ENCODE data around the gene DNAAF9.

The DNAAF9 gene

DNA sequence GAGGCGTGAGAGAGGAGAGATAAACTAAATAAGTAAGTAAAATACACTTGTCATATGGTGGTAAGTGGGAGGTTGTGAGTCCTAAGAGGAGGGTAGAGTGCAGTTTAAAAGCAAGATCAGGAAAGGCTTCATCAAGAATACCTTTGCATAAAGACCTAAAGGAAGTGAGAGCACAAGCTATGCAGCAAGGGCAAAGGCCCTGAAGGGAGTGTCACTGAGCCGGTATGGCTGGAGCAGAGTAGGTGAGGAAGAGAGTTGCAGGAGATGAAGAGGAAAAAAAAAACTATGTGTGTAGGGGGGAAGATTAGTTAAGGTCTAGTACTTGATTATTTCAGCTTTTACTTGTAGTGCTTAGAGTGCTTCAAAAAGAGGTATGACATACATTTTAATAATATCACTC is 11.0 kb downstream of the DNAAF9 start:
- TF ChIP-seq CTCF (IDR thresholded peaks at IDR 0.05; ENCODE audit: insufficient read depth, low read length, poor library complexity, severe bottlenecking): no peak
- Histone ChIP-seq H3K4me3 (replicated peaks; ENCODE audit: low read depth, low read length) (no peak overlapping the region), H3K36me3 (ENCODE audit: control insufficient read depth, insufficient read depth, low read length) (no peaks in the 10 kb centered on the region), H3K27me3 (replicated peaks; ENCODE audit: control insufficient read depth, insufficient read depth, low read length) (no peaks in the 10 kb centered on the region)
- no peak for DNase-seq (ENCODE audit: extremely low read depth, insufficient read length)

- no peak for TF ChIP-seq CTCF (IDR thresholded peaks at IDR 0.05; ENCODE audit: insufficient read depth, low read length, poor library complexity, severe bottlenecking)
- Histone ChIP-seq H3K4me3 (replicated peaks; ENCODE audit: low read depth, low read length) (no peak overlapping the region), H3K27me3 (replicated peaks; ENCODE audit: control insufficient read depth, insufficient read depth, low read length) (no peaks in the 10 kb centered on the region), H3K36me3 (ENCODE audit: control insufficient read depth, insufficient read depth, low read length) (no peaks in the 10 kb centered on the region)
- no peak for DNase-seq (ENCODE audit: extremely low read depth, insufficient read length)
These were observed 14.7 kb downstream of the DNAAF9 start for GRCh38 chr20:3392756-3393155.

DNA sequence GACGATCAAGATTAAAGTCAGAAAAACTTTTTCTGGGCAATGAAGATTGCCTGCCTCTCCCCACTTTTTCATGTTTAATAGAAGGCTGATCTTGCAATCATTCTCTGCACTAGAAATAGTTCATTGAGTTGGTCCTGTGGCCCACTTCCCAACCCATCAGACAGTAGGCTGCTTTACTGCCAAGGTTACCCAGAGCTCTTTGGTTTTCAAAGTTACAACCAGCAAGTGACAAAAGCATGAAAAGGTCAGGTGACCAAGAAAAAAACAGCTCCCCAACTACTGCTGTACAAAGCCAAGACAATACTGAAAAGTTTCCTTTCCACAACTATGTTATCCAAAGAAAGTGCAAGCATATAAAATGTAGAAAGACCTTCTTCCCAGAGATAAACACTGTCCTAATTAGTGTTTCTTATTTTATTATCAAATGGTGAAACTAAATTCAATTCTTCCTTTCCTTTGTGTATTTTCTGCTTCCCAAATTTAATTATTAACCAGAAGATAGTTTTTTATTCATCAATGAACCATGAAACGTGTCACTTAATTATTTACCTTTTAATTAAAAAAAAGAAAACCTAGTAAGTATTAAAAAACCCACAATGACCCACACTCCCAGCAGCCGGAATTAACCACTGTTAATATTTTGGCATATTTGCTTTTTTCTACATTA is 16.6 kb downstream of the DNAAF9 start:
- no peaks in the 10 kb centered on the region for H3K36me3 ChIP-seq (ENCODE audit: control insufficient read depth, insufficient read depth, low read length)
- TF ChIP-seq CTCF (IDR thresholded peaks at IDR 0.05; ENCODE audit: insufficient read depth, low read length, poor library complexity, severe bottlenecking): no peak
- no peak for DNase-seq (ENCODE audit: extremely low read depth, insufficient read length)
- H3K27me3 ChIP-seq (replicated peaks; ENCODE audit: control insufficient read depth, insufficient read depth, low read length): no peaks in the 10 kb centered on the region
- no peak overlapping the region for H3K4me3 ChIP-seq (replicated peaks; ENCODE audit: low read depth, low read length)

DNA sequence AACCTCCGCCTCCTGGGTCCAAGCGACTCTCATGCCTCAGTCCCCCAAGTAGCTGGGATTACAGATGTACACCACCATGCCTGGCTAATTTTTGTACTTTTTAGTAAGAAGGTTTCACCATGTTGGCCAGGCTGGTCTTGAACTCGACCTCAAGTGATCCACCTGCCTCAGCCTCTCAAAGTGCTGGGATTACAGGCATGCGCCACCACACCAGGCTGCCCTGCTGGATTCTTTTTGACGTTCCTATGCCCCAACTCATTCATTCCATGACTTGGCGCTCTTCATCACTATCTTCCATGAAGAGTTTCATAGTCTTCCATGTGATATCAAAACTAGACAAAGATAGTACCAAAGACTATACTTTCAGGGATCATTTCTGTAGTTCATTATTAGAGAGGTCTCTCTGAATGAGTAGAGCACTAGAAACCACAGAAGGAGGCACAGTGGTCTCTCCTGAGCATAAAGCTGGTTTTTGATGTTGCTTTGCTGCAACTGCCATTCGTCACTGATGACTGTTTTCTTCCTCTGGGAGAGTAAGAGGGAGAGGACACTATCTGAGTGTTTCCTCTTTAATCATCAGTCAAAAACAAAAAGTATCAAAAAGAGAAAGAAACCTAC is 23.5 kb downstream of the DNAAF9 start:
- Histone ChIP-seq H3K4me3 (replicated peaks; ENCODE audit: low read depth, low read length) (no peak overlapping the region), H3K27me3 (replicated peaks; ENCODE audit: control insufficient read depth, insufficient read depth, low read length) (no peaks in the 10 kb centered on the region; the same call in none of the 2 replicates)
- no peak for TF ChIP-seq CTCF (IDR thresholded peaks at IDR 0.05; ENCODE audit: insufficient read depth, low read length, poor library complexity, severe bottlenecking)

DNA sequence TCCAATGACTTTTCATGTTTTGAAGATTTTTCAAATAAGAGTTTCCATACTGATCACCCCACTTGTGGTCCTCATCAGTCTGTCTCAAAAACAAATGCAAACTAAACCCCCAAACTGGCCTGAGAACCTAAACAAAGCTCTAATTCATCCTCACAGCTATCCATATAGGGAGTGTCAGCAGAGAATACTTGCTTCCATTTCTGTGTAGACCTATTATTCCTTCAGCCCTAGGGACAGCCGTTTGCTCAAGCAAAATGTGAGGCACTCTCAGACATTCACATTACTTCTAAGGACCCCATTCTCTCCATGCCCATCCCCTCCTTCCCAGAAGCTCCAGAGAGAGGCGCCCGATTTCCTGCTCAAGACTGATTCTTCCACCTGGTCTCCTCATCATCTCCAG is 24.6 kb downstream of the DNAAF9 start:
- H3K27me3 ChIP-seq (replicated peaks; ENCODE audit: control insufficient read depth, insufficient read depth, low read length): no peaks in the 10 kb centered on the region; the same call in none of the 2 replicates
- TF ChIP-seq CTCF (IDR thresholded peaks at IDR 0.05; ENCODE audit: insufficient read depth, low read length, poor library complexity, severe bottlenecking): no peak
- no peaks in the 10 kb centered on the region for H3K36me3 ChIP-seq (ENCODE audit: control insufficient read depth, insufficient read depth, low read length)
- H3K4me3 ChIP-seq (replicated peaks; ENCODE audit: low read depth, low read length): no peak overlapping the region
- no peak for DNase-seq (ENCODE audit: extremely low read depth, insufficient read length)

More for the DNA sequence above, 23.5 kb downstream of the DNAAF9 start:
- peak; percentile 18 for DNase-seq (ENCODE audit: extremely low read depth, insufficient read length)
- no peaks in the 10 kb centered on the region for H3K36me3 ChIP-seq (ENCODE audit: control insufficient read depth, insufficient read depth, low read length)
